HepG2 (cell line): ENCODE data around the gene NEK8. TPM values are rescaled to one million over a fixed set of nuclear protein-coding genes. Genes with fewer than 3 reads are reported as not detected.

ENCODE experiments used
- E2F5 ChIP-seq: sonication (generic); formaldehyde crosslinking; conservative IDR thresholded peaks from 2 replicates; pipeline ENCODE4 v1.4.0; 2020; ENCODE audit warnings: missing genetic modification reagents
- ETS1 ChIP-seq: sonication (generic); formaldehyde crosslinking; IDR thresholded peaks from 2 replicates; pipeline ENCODE4 v1.4.0; 2020; ENCODE audit warnings: missing genetic modification reagents
- GZF1 ChIP-seq: sonication (generic); formaldehyde crosslinking; IDR thresholded peaks from 2 replicates; pipeline ENCODE4 v1.5.1; 2020; ENCODE audit warnings: mild to moderate bottlenecking, missing genetic modification reagents
- HMGA1 ChIP-seq: sonication (generic); formaldehyde crosslinking; conservative IDR thresholded peaks from 2 replicates; pipeline ENCODE4 v1.4.0; 2020; ENCODE audit warnings: missing genetic modification reagents
- KDM1A ChIP-seq: IDR thresholded peaks from 2 replicates; pipeline ENCODE4 v1.6.1; 2016; ENCODE audit warnings: missing compliant biosample characterization
- KDM4B ChIP-seq: sonication (generic); formaldehyde crosslinking; IDR thresholded peaks from 2 replicates; pipeline ENCODE4 v1.4.0; 2020; ENCODE audit warnings: missing genetic modification reagents
- KDM5A ChIP-seq: fragments of 200-600 bp; sonication (generic); IDR thresholded peaks from 2 replicates; pipeline ENCODE4 v1.7.0; 2018; ENCODE audit warnings: antibody characterized with exemption, mild to moderate bottlenecking, low read length, borderline replicate concordance
- KLF13 ChIP-seq: sonication (generic); formaldehyde crosslinking; IDR thresholded peaks from 2 replicates; pipeline ENCODE4 v1.4.0; 2020; ENCODE audit warnings: mild to moderate bottlenecking, missing genetic modification reagents
- NFE2 ChIP-seq: sonication (generic); formaldehyde crosslinking; IDR thresholded peaks from 2 replicates; pipeline ENCODE4 v1.4.0; 2020; ENCODE audit warnings: missing genetic modification reagents
- NR0B2 ChIP-seq: sonication (generic); formaldehyde crosslinking; IDR thresholded peaks from 2 replicates; pipeline ENCODE4 v1.4.0; 2020; ENCODE audit warnings: mild to moderate bottlenecking, missing genetic modification reagents
- PAX8 ChIP-seq: sonication (generic); formaldehyde crosslinking; IDR thresholded peaks from 2 replicates; pipeline ENCODE4 v1.8.0; 2022; ENCODE audit warnings: mild to moderate bottlenecking, missing genetic modification reagents, borderline replicate concordance
- PHF20 ChIP-seq: sonication (generic); formaldehyde crosslinking; IDR thresholded peaks from 2 replicates; pipeline ENCODE4 v1.5.0; 2020; ENCODE audit warnings: mild to moderate bottlenecking, missing genetic modification reagents
- RBAK ChIP-seq: sonication (generic); formaldehyde crosslinking; IDR thresholded peaks from 2 replicates; pipeline ENCODE4 v1.5.1; 2020; ENCODE audit warnings: mild to moderate bottlenecking, missing genetic modification reagents
- RXRB ChIP-seq: IDR thresholded peaks from 2 replicates; pipeline ENCODE4 v1.6.1; 2016; ENCODE audit warnings: borderline replicate concordance, missing genetic modification reagents, missing compliant biosample characterization
- SAP130 ChIP-seq: IDR thresholded peaks from 2 replicates; pipeline ENCODE4 v1.6.1; 2016; ENCODE audit warnings: low read depth
- SIN3B ChIP-seq: fragments of 150-350 bp; IDR thresholded peaks from 2 replicates; pipeline ENCODE4 v1.6.1; 2014; ENCODE audit warnings: low read length
- TOE1 ChIP-seq: sonication (generic); formaldehyde crosslinking; IDR thresholded peaks from 2 replicates; pipeline ENCODE4 v1.4.0; 2020; ENCODE audit warnings: mild to moderate bottlenecking, missing genetic modification reagents
- ZFP37 ChIP-seq: sonication (generic); formaldehyde crosslinking; IDR thresholded peaks from 2 replicates; pipeline ENCODE4 v1.4.0; 2020; ENCODE audit warnings: missing genetic modification reagents, borderline replicate concordance
- ZFP62 ChIP-seq: sonication (generic); formaldehyde crosslinking; IDR thresholded peaks from 2 replicates; pipeline ENCODE4 v1.4.0; 2020; ENCODE audit warnings: missing genetic modification reagents
- ZNF160 ChIP-seq: sonication (generic); formaldehyde crosslinking; IDR thresholded peaks from 2 replicates; pipeline ENCODE4 v1.8.0; 2022; ENCODE audit warnings: mild to moderate bottlenecking, inconsistent platforms, missing genetic modification reagents
- ZNF24 ChIP-seq: fragments of 450-650 bp; IDR thresholded peaks from 2 replicates; pipeline ENCODE4 v1.6.1; 2017; ENCODE audit warnings: antibody characterized with exemption, mild to moderate bottlenecking
- ZNF30 ChIP-seq: sonication (generic); formaldehyde crosslinking; IDR thresholded peaks from 2 replicates; pipeline ENCODE4 v1.5.0; 2020; ENCODE audit warnings: mild to moderate bottlenecking, missing genetic modification reagents
- ZNF562 ChIP-seq: sonication (generic); formaldehyde crosslinking; IDR thresholded peaks from 2 replicates; pipeline ENCODE4 v1.8.0; 2022; ENCODE audit warnings: missing genetic modification reagents, borderline replicate concordance
- ZNF564 ChIP-seq: sonication (generic); formaldehyde crosslinking; IDR thresholded peaks from 2 replicates; pipeline ENCODE4 v1.8.1; 2023; ENCODE audit warnings: mild to moderate bottlenecking, missing genetic modification reagents
- ZNF616 ChIP-seq: sonication (generic); formaldehyde crosslinking; IDR thresholded peaks from 2 replicates; pipeline ENCODE4 v1.5.0; 2020; ENCODE audit warnings: low read depth, mild to moderate bottlenecking, missing genetic modification reagents
- ZNF768 ChIP-seq: sonication (generic); formaldehyde crosslinking; IDR thresholded peaks from 2 replicates; pipeline ENCODE4 v1.4.0; 2020; ENCODE audit warnings: missing genetic modification reagents
- ZNF770 ChIP-seq: sonication (generic); formaldehyde crosslinking; IDR thresholded peaks from 2 replicates; pipeline ENCODE4 v1.5.0; 2020; ENCODE audit warnings: mild to moderate bottlenecking, missing genetic modification reagents
- ZNF891 ChIP-seq: sonication (generic); formaldehyde crosslinking; IDR thresholded peaks from 2 replicates; pipeline ENCODE4 v1.5.0; 2020; ENCODE audit warnings: mild to moderate bottlenecking, missing genetic modification reagents
- polyA plus RNA-seq, 8 experiments: library from polyadenylated mRNA; depleted of rRNA in 3 of 8; stranded (reverse) in 7 of 8; unstranded in 1 of 8; fragments of >200 nt; fragmentation: Illumina TruSeq in 4 of 8; extraction: Trizol in 4 of 8; gene quantifications; 2 replicates each; pipeline versions ENCODE4 v1.2.1 to v1.2.3, GENCODE V29; 2011 to 2016; ENCODE audit warnings: low read depth in 4 of 8, missing spikeins in 1 of 8, mixed read lengths in 1 of 8; ENCODE audit not compliant: insufficient read depth in 1 of 8
- total RNA-seq, 5 experiments: library from RNA; depleted of rRNA; stranded (reverse); fragments of >200 nt; fragmentation: Illumina TruSeq; extraction: Trizol; gene quantifications; 2 replicates each; pipeline ENCODE4 v1.2.3, GENCODE V29; 2016; ENCODE audit warnings: low read depth in 1 of 5

Gene NEK8
- total and polyA plus RNA-seq, 2 of the 13 experiments (the other 11 are each of a cell fraction or from before 2014, with no cell fraction given) = 5.8 to 13.5 TPM

- 0 out of 2 replicates have a peak, but pooled peaks have one; percentile 52 for TF ChIP-seq ZNF770 (CRISPR knock-in tag)
- TF ChIP-seq KDM5A = no peak
- no peak; the same call in 1 of the 2 replicates for TF ChIP-seq KDM4B
- TF ChIP-seq TOE1 (CRISPR knock-in tag) = no peak
- no peak for TF ChIP-seq RBAK (CRISPR knock-in tag)
- no peak for TF ChIP-seq KLF13
- TF ChIP-seq RXRB (CRISPR knock-in tag) = peak; percentile 45
- TF ChIP-seq PHF20 (CRISPR knock-in tag) = 0 out of 2 replicates have a peak, but pooled peaks have one; percentile 12
- TF ChIP-seq E2F5 = no peak
- no peak; the same call in 1 of the 2 replicates for TF ChIP-seq NR0B2 (CRISPR knock-in tag)
- TF ChIP-seq HMGA1 (CRISPR knock-in tag) = no peak
- 0 out of 2 replicates have a peak, but pooled peaks have one; percentile 17 for TF ChIP-seq ZNF160 (CRISPR knock-in tag)
- TF ChIP-seq GZF1 (CRISPR knock-in tag) = 0 out of 2 replicates have a peak, but pooled peaks have one; percentile 24
- TF ChIP-seq ZNF891 (CRISPR knock-in tag) = 0 out of 2 replicates have a peak, but pooled peaks have one; percentile 23
- TF ChIP-seq ZNF564 (CRISPR knock-in tag) = peak; percentile 22; the same call in 1 of the 2 replicates
- TF ChIP-seq ZNF616 (CRISPR knock-in tag) = 0 out of 2 replicates have a peak, but pooled peaks have one; percentile 65
- TF ChIP-seq ZNF562 (CRISPR knock-in tag) = no peak
- TF ChIP-seq ZFP37 (CRISPR knock-in tag) = no peak
- no peak for TF ChIP-seq ZNF30 (CRISPR knock-in tag)
- no peak for TF ChIP-seq SIN3B
- no peak for TF ChIP-seq ZFP62 (CRISPR knock-in tag)
- TF ChIP-seq ZNF24 = no peak
- TF ChIP-seq ETS1 (CRISPR knock-in tag) = no peak
- TF ChIP-seq ZNF768 (CRISPR knock-in tag) = 0 out of 2 replicates have a peak, but pooled peaks have one; percentile 38
- TF ChIP-seq SAP130 (CRISPR knock-in tag) = peak; percentile 89
- TF ChIP-seq NFE2 = no peak
- TF ChIP-seq PAX8 (CRISPR knock-in tag) = peak; percentile 14; the same call in 1 of the 2 replicates
- no peak for TF ChIP-seq KDM1A
These were observed 16.6 kb downstream of the NEK8 start (continued) for GRCh38 chr17:28744972-28745785.
